ENCODE data around the gene KAZN. TPM values are rescaled to one million over a fixed set of nuclear protein-coding genes. Genes with fewer than 3 reads are reported as not detected.

KAZN gene
- total and polyA plus RNA-seq, 2 of the 8 experiments (the other 6 are each of a cell fraction or from before 2014, with no cell fraction given): 3.7 to 11.8 TPM

- POLR2A ChIA-PET (ENCODE audit: partially characterized antibody): interaction anchor here (1.3 kb wide), 1 partner anchor 12 kb away, joined by 6 read pairs; no protein-coding TSS in a partner anchor
- TF ChIP-seq TBP (IDR thresholded peaks at IDR 0.05; ENCODE audit: low read depth, low read length) (no peak), HDAC2 (IDR thresholded peaks at IDR 0.05; ENCODE audit: borderline replicate concordance in 1 of 2, low read depth in 2 of 2, low read length in 2 of 2) (no peak), E2F6 (IDR thresholded peaks at IDR 0.05) (no peak), GABPA (IDR thresholded peaks at IDR 0.05; ENCODE audit: borderline replicate concordance, insufficient read depth, low read length) (no peak), EP300 (IDR thresholded peaks at IDR 0.05; ENCODE audit: borderline replicate concordance in 1 of 2, low read depth in 2 of 2, low read length in 2 of 2) (no peak)
- no peak overlapping the region for H3K9ac ChIP-seq (replicated peaks in 1 of 4; ENCODE audit: extremely low read depth in 1 of 4, low read depth in 3 of 4, low read length in 3 of 4)
Observed at GRCh38 chr1:14767075-14767474, 168.6 kb downstream of the KAZN start.

More at GRCh38 chr1:14767075-14767474, 168.6 kb downstream of the KAZN start:
- Histone ChIP-seq H2BK5ac (ENCODE audit: low read depth, low read length) (no peak overlapping the region), H2AFZ (ENCODE audit: low read length) (no peak overlapping the region), H2BK120ac (replicated peaks; ENCODE audit: low read depth, low read length) (no peak overlapping the region), H4K20me1 (replicated peaks in 1 of 2; ENCODE audit: control insufficient read depth in 1 of 2, insufficient read depth in 2 of 2, low read length in 2 of 2) (no peaks in the 10 kb centered on the region), H3K27me3 (replicated peaks in 1 of 4; ENCODE audit: control insufficient read depth in 3 of 4, extremely low read depth in 1 of 4, insufficient read depth in 3 of 4, low read length in 3 of 4) (no peaks in the 10 kb centered on the region; a peak in 1 of 7 replicates), H2BK15ac (ENCODE audit: low read length) (no peak overlapping the region), H3K23me2 (ENCODE audit: low read depth, low read length) (no peaks in the 10 kb centered on the region), H3K23ac (ENCODE audit: insufficient read length) (no peak overlapping the region), H3K79me1 (ENCODE audit: low read depth, low read length) (no peaks in the 10 kb centered on the region), H3K4me3 (ENCODE audit: extremely low read depth in 1 of 4, insufficient read depth in 2 of 4, low read depth in 3 of 4, low read length in 4 of 4) (no peak overlapping the region), H3K4ac (replicated peaks; ENCODE audit: insufficient read length, low read depth, low read length) (no peak overlapping the region), H3K4me1 (replicated peaks in 1 of 4; ENCODE audit: control insufficient read depth in 3 of 4, insufficient read depth in 4 of 4, low read length in 3 of 4) (peaks cover 8 to 19% (median 14%) of the 10 kb centered on the region in 4 experiments), H3K36me3 (ENCODE audit: control insufficient read depth in 2 of 4, insufficient read depth in 4 of 4, low read length in 3 of 4) (no peaks in the 10 kb centered on the region), H3K9me3 (ENCODE audit: insufficient read depth in 2 of 2, low read depth in 1 of 2, low read length in 1 of 2) (no peaks in the 10 kb centered on the region; a peak in 2 of 4 replicates), H4K5ac (ENCODE audit: insufficient read length, low read depth, low read length) (no peak overlapping the region), H3K79me2 (ENCODE audit: control insufficient read depth in 1 of 2, insufficient read depth in 2 of 2, low read length in 2 of 2) (no peaks in the 10 kb centered on the region), H2BK12ac (ENCODE audit: low read depth, low read length) (peak overlapping the region; percentile 52; the same call in 1 of the 2 replicates), H3K18ac (ENCODE audit: extremely low read depth, low read length) (no peak overlapping the region; the same call in 1 of the 2 replicates), H4K91ac (replicated peaks; ENCODE audit: insufficient read length, low read length) (no peak overlapping the region), H3K4me2 (ENCODE audit: insufficient read depth in 1 of 2, low read depth in 2 of 2, low read length in 2 of 2) (peak overlapping the region in 1 of 2 experiments; percentile 24; a peak in 1 of 4 replicates), H3K56ac (replicated peaks; ENCODE audit: insufficient read length, low read depth, low read length) (no peak overlapping the region), H2BK20ac (ENCODE audit: low read length) (peak overlapping the region; percentile 29; the same call in 1 of the 2 replicates), H4K8ac (ENCODE audit: extremely low read depth, insufficient read depth, low read length) (no peak overlapping the region), H3K27ac (ENCODE audit: low read depth, low read length) (no peak overlapping the region), H3K14ac (ENCODE audit: insufficient read length) (no peak overlapping the region), H2AK5ac (ENCODE audit: low read depth, low read length) (no peak overlapping the region)
- FAIRE-seq: peak; percentile 81
- CTCF ChIA-PET (ENCODE audit: partially characterized antibody): interaction anchor here (1.0 to 8.0 kb wide), 11 partner anchors 8 to 333 kb away, joined by 3 to 77 read pairs (median 4); no protein-coding TSS in a partner anchor
- 62% methylated on average over 5 of the region's 5 CpGs; no CpG with 5 or more reads in 1 of the 2 experiments for WGBS, 2 experiments (ENCODE audit: extremely low coverage in 1 of 2, insufficient coverage in 1 of 2, insufficient read length in 1 of 2, insufficient replicate concordance in 2 of 2, low coverage in 1 of 2, low lambda C conversion rate in 2 of 2, missing lambda C conversion rate in 1 of 2)
- no peak for DNase-seq (ENCODE audit: low read depth in 1 of 2, low spot score in 2 of 2)
